Stomach smooth muscle (tissue), 2 donors: ENCODE measurements around the gene PRRC1.

Source experiments
- H3K27ac ChIP-seq: one replicate; pipeline ENCODE4 v1.7.0; 2013; ENCODE audit warnings: mild to moderate bottlenecking, low read length, inconsistent platforms
- H3K27me3 ChIP-seq, 2 donors: one replicate each; pipeline ENCODE4 v1.7.0; 2013; ENCODE audit warnings: low read length in 2 of 2; ENCODE audit not compliant: insufficient read depth in 2 of 2, control insufficient read depth in 1 of 2
- H3K36me3 ChIP-seq, 2 donors: one replicate each; pipeline ENCODE4 v1.7.0; 2013; ENCODE audit warnings: low read length in 2 of 2; ENCODE audit not compliant: control insufficient read depth in 2 of 2, insufficient read depth in 2 of 2
- H3K4me1 ChIP-seq: one replicate; pipeline ENCODE4 v1.7.0; 2013; ENCODE audit warnings: low read length; ENCODE audit not compliant: control insufficient read depth, insufficient read depth
- H3K4me3 ChIP-seq, 2 donors: one replicate each; pipeline ENCODE4 v1.7.0; 2013; ENCODE audit warnings: low read length in 2 of 2
- H3K9ac ChIP-seq, 2 donors: one replicate each; pipeline ENCODE4 v1.7.0; 2013; ENCODE audit warnings: low read length in 2 of 2, mild to moderate bottlenecking in 1 of 2
- H3K9me3 ChIP-seq, 2 donors: one replicate each; pipeline ENCODE4 v1.7.0; 2013; ENCODE audit warnings: low read length in 2 of 2; ENCODE audit not compliant: control insufficient read depth in 2 of 2
- donor health status: healthy.
- donor health status: Pancreatic carcinoma.

Gene PRRC1

GRCh38 chr5:127582773-127583370 is 65.4 kb downstream of the PRRC1 start:
- no peak overlapping the region for H3K27ac ChIP-seq
- H3K9me3 ChIP-seq = no peaks in the 10 kb centered on the region
- no peaks in the 10 kb centered on the region for H3K36me3 ChIP-seq
- H3K4me1 ChIP-seq = no peaks in the 10 kb centered on the region
- no peaks in the 10 kb centered on the region for H3K27me3 ChIP-seq
- no peak overlapping the region for H3K4me3 ChIP-seq
- no peak overlapping the region for H3K9ac ChIP-seq

GRCh38 chr5:127583866-127584265 is 66.4 kb downstream of the PRRC1 start:
- no peaks in the 10 kb centered on the region for H3K9me3 ChIP-seq
- H3K27me3 ChIP-seq = no peaks in the 10 kb centered on the region
- H3K27ac ChIP-seq = no peak overlapping the region
- H3K9ac ChIP-seq = no peak overlapping the region
- no peaks in the 10 kb centered on the region for H3K4me1 ChIP-seq
- no peak overlapping the region for H3K4me3 ChIP-seq
- H3K36me3 ChIP-seq = no peaks in the 10 kb centered on the region

DNA sequence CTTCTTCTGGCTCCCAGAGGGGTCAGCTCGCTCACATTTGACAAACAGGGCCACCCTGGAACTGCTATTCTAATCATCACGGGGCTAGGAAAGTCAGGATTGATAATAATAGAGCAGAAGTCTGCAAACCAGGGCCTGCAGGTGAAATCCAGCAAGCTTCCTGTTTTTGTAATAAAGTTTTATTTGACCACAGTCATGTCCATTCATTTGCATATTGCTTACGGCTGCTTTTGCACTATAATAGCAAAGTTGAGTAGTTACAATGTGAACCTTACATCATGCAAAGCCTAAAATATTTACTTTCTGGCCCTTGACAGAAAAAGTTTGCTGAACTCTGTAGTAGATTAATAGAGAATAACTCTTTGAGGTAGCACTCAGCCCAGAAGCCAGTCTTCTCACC is 68.2 kb downstream of the PRRC1 start:
- H3K9me3 ChIP-seq = no peaks in the 10 kb centered on the region
- H3K9ac ChIP-seq = no peak overlapping the region
- H3K4me3 ChIP-seq = no peak overlapping the region
- H3K4me1 ChIP-seq = no peaks in the 10 kb centered on the region
- H3K36me3 ChIP-seq = no peaks in the 10 kb centered on the region
- H3K27ac ChIP-seq = no peak overlapping the region
- H3K27me3 ChIP-seq = no peaks in the 10 kb centered on the region

GRCh38 chr5:127586066-127586770 is 68.8 kb downstream of the PRRC1 start:
- Histone ChIP-seq H3K9me3 (no peaks in the 10 kb centered on the region), H3K9ac (no peak overlapping the region), H3K27me3 (no peaks in the 10 kb centered on the region), H3K4me1 (no peaks in the 10 kb centered on the region), H3K27ac (no peak overlapping the region), H3K4me3 (no peak overlapping the region), H3K36me3 (no peaks in the 10 kb centered on the region)

- Histone ChIP-seq H3K27me3 (no peaks in the 10 kb centered on the region), H3K36me3 (no peaks in the 10 kb centered on the region), H3K9ac (no peak overlapping the region), H3K27ac (no peak overlapping the region), H3K4me3 (no peak overlapping the region), H3K9me3 (no peaks in the 10 kb centered on the region), H3K4me1 (no peaks in the 10 kb centered on the region)
These were observed 69.4 kb downstream of the PRRC1 start for GRCh38 chr5:127586811-127587210.

GRCh38 chr5:127587246-127587917 is 69.9 kb downstream of the PRRC1 start:
- Histone ChIP-seq H3K36me3 (no peaks in the 10 kb centered on the region), H3K27ac (no peak overlapping the region), H3K4me3 (no peak overlapping the region), H3K4me1 (no peaks in the 10 kb centered on the region), H3K9ac (no peak overlapping the region), H3K9me3 (no peaks in the 10 kb centered on the region), H3K27me3 (no peaks in the 10 kb centered on the region)

- no peaks in the 10 kb centered on the region for H3K27me3 ChIP-seq
- no peak overlapping the region for H3K27ac ChIP-seq
- H3K4me3 ChIP-seq = no peak overlapping the region
These were observed 70.9 kb downstream of the PRRC1 start for GRCh38 chr5:127588368-127588767.

DNA sequence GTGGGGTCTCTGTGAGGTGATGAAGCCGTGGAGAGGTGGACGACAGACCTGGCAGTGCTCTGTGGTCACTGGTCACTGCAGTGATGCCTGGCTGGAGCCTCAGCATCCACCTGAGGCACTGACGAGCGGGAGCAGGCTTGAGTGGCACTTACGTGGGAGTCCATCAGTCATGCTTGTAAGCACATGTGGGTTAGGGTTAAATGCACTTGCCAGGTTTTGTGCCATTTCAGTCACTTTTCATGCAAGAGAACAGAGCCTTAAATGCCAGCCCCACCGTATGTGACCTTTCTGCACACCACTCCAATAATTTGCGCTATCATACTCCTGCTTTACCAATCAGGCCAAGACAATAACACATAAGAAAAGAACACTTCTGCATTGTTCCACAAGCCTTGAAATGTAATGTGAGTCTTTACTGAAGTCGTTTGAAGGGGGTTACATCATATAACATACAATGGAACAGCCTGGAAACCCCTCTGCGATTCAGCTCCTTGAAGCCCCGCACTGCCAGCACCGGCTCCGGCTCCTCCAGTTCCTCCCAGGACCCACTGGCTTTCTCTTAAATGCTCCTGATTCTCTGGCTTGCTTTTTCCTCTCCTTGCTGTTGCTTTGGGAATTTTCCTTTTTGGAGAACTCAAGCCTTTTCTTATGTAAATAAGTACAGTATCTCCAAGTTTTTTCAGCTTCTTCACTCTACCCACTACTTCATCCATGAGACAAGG is 72.0 kb downstream of the PRRC1 start:
- no peaks in the 10 kb centered on the region for H3K4me1 ChIP-seq
- H3K9me3 ChIP-seq = no peaks in the 10 kb centered on the region
- no peak overlapping the region for H3K4me3 ChIP-seq
- no peaks in the 10 kb centered on the region for H3K27me3 ChIP-seq
- H3K9ac ChIP-seq = no peak overlapping the region
- no peak overlapping the region for H3K27ac ChIP-seq
- no peaks in the 10 kb centered on the region for H3K36me3 ChIP-seq

More at GRCh38 chr5:127588368-127588767, 70.9 kb downstream of the PRRC1 start:
- Histone ChIP-seq H3K9me3 (no peaks in the 10 kb centered on the region), H3K36me3 (no peaks in the 10 kb centered on the region), H3K4me1 (no peaks in the 10 kb centered on the region), H3K9ac (no peak overlapping the region)

DNA sequence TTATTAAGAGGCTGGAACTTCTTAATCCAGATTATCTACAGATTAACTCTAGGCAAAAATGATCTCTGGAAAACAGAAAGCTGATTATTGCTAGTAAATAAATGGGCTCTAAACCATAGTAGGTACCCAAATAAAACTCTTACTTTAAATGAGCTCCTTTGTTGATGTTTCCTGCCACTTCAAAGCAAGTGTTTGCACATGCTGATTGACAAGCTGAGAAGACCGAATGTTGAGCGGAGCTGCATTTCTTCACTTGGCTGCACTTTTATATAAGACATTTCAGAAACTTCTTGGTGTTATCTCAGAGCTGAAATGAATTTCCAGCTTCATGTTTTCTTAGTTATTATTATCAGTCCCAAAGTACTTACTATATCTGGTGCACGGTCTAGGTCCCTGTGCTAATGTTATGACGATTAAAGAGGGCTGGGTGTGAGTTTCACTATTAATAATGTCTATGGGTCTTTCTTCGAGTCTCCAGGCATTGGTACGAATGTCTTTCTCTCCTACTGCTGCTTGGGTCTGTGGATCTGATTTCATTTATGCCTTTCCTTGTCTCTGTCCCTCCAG is 72.8 kb downstream of the PRRC1 start:
- no peaks in the 10 kb centered on the region for H3K4me1 ChIP-seq
- H3K36me3 ChIP-seq = no peaks in the 10 kb centered on the region
- no peak overlapping the region for H3K9ac ChIP-seq
- H3K4me3 ChIP-seq = no peak overlapping the region
- no peak overlapping the region for H3K27ac ChIP-seq
- H3K27me3 ChIP-seq = no peaks in the 10 kb centered on the region
- H3K9me3 ChIP-seq = no peaks in the 10 kb centered on the region

DNA sequence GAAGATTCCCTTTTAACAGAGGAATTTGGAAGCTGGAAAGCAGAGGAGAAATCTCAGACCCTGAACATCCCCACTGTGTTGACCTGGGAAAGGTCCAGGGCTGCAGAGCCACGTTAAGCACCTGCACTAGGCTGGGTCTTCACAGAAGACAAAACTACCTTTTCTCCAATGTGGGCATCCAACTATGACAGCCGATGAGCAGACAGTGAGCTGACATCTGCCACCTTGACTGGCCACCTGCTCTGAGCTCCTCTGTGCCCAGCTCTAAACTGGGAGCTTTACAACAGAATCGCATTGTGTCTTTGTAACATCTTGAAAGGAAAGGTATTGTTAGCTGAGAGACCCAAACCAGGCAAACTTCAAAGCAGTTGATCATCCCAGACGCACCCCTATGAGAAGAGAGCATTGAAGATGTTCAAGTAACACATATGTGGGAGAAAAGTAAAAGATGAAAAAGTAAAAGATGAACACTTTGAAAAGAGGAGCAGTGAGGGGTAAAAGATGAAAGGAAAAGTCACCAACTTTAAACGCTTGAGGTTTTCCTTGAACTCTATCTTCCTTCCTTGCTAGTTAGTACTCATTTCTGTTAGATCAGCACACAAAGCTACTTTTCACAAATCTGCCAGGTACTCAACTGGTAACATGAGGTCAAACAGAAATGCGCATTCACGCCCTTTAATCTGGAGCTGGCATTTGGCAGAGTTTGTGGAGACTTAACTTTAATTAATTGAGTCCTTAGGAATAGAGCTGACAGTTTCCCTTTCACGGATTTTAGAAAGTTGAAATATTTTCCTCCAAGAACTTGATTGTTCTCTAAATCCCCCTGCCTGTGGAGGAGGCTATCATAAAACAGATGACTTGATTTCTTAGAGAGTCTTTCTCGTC is 78.3 kb downstream of the PRRC1 start:
- no peaks in the 10 kb centered on the region for H3K36me3 ChIP-seq
- H3K9ac ChIP-seq = no peak overlapping the region
- no peak overlapping the region for H3K27ac ChIP-seq
- no peaks in the 10 kb centered on the region for H3K9me3 ChIP-seq
- no peaks in the 10 kb centered on the region for H3K4me1 ChIP-seq
- no peak overlapping the region for H3K4me3 ChIP-seq
- no peaks in the 10 kb centered on the region for H3K27me3 ChIP-seq
